NCI-H2196 (cell line): ENCODE data around the gene PKN3.
"Not testable (repeated sequence)": the region's sequence is repeated elsewhere in the genome, so short reads cannot be mapped to it uniquely, and the experiment has no call there.

Experiments
- DNase-seq: peaks from one replicate; lab custom pipeline; 2025; ENCODE audit not compliant: unreplicated experiment; lab: John Stamatoyannopoulos, UW

PKN3 gene

DNA sequence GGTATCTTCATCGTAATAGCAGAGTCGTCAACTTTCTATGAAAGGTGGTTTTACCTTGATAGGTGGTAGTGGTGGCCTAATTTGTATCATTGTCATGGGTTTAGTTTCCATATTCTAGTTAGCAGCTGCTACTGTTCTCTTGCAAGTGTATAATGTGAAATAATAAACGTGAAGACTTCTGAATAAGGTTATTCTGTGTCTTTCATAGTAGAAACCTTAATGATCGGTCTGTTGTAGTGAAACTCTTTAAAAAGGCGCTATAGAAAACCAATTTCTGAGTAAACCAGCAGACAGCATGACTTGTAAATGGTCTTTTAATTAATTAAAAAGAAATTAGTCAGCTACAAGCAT, 11.6 kb upstream of the PKN3 start:
- DNase-seq = no peak

DNA sequence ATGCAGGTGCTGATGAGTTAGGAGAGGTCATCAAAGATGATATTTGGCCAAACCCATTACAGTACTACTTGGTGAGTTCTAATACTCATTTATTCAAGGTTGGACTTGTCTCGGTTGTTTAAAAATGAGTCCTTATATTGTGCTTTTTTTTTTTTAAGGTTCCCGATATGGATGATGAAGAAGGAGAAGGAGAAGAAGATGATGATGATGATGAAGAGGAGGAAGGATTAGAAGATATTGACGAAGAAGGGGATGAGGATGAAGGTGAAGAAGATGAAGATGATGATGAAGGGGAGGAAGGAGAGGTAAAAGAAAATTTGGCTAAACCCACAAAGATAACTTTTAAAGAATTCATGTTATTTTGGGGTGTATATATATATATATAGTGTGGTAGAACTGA, 8.6 kb upstream of the PKN3 start:
- not testable (repeated sequence) for DNase-seq

DNA sequence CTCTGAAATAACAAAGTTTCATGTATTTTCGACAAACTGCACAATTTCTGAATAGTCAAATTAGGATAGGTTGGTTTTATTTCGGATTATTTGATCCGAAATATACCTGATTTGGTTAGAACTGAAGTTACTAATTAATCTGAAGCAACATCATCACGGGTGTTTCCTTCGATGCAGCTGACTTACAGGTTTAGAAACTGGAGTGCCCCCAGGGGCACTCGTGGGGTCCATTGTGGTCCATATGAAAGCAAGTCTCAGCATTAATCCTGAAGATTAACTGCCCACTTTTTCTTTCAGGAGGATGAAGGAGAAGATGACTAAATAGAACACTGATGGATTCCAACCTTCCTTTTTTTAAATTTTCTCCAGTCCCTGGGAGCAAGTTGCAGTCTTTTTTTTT, 8.0 kb upstream of the PKN3 start:
- no peak for DNase-seq

- DNase-seq = no peak
These were observed 5.2 kb upstream of the PKN3 start for GRCh38 chr9:128696923-128697707.

- DNase-seq = not testable (repeated sequence)
These were observed 3.1 kb upstream of the PKN3 start for GRCh38 chr9:128699096-128699795.

DNA sequence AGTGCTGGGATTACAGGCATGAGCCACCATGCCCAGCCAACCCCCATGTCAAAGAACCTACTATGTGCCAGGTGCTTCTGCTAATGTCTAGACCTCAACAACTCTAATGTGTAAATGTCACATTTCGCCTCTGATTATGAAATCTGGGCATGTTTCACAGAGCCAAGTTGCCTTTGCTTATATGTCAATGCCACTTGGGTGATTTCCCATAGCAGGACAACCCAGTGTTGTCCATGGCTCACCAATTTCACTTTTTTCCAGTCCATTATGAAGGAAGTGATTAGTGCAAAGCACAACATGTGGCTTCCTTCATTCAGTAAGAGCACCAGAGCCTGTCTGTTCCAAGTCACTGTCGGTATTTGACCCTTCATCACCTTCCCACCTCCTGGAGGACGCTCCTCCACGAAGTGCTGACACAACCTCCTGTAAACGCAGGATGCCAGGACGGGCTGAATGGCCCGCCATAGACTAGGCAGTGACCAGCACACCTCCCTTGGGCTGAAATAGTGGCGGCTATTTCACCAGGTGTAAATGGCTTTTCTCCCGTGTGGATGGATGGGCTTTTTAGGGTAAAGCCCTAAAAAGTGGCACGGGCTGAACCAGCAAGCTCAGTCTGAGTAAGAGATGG, 962 bp upstream of the PKN3 start:
- DNase-seq = no peak

- no peak for DNase-seq
These were observed 779 bp downstream of the PKN3 start for GRCh38 chr9:128702949-128703615.

- no peak for DNase-seq
These were observed 1.5 kb downstream of the PKN3 start for GRCh38 chr9:128703616-128704355.

- DNase-seq = no peak
These were observed 2.0 kb downstream of the PKN3 start for GRCh38 chr9:128704356-128704670.

- no peak for DNase-seq
These were observed 3.0 kb downstream of the PKN3 start for GRCh38 chr9:128705051-128705965.

DNA sequence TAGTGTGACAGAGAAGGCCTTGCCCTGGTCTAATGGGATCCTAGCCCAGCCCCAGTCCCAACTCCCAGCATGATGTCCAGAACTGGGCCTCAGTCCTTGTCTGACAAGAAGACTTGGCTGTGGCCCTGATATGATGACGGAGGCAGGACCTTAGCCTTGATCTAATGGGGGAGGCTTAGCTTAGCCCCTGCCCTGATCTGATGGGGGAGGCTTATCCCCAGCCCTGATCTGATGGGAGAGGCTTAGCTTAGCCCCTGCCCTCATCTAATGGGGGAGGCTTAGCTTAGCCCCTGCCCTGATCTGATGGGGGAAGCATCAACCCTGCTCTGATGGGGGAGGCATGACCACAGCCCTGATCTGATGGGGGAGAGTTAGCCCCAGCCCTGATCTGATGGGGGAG, 3.7 kb downstream of the PKN3 start:
- no peak for DNase-seq

- DNase-seq = no peak
These were observed 4.5 kb downstream of the PKN3 start for GRCh38 chr9:128706671-128707381.

GRCh38 chr9:128707446-128707845, 5.1 kb downstream of the PKN3 start:
- no peak for DNase-seq

- no peak for DNase-seq
These were observed 10.4 kb downstream of the PKN3 start for GRCh38 chr9:128712451-128713410.

DNA sequence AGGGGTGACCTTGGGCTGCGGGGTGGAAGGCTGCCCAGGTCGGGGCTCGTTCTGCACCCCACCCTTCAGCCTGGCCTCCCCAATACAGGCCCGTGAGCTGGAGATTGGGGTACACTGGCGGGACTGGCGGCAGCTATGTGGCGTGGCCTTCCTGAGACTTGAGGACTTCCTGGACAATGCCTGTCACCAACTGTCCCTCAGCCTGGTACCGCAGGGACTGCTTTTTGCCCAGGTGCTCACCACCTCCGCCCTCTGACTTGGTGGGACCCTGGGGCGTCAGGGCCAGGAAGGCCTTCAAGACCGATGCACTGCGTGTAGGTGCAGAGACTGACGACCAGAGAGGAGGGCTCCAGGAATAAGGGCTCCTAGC, 11.1 kb downstream of the PKN3 start:
- DNase-seq = no peak

DNA sequence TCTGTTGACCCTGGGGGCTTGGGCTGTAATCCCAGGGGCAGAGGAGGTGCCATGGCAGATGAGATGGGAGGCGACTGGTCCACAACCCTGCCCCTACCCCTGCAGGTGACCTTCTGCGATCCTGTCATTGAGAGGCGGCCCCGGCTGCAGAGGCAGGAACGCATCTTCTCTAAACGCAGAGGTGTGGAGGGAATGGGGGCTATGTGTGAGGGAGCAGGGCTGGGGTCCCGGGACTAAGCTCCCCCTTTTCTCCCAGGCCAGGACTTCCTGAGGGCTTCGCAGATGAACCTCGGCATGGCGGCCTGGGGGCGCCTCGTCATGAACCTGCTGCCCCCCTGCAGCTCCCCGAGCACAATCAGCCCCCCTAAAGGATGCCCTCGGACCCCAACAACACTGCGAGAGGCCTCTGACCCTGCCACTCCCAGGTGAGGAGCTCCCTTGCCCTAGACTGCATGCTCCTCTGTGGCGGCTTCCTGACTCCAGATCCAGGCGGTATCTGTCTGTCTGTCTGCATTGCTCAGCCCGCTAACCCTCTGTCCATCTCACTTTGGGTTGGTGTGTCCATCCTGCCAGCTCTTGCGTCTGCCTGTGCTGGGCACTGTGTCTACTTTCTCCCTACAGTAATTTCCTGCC, 11.8 kb downstream of the PKN3 start:
- DNase-seq = no peak

GRCh38 chr9:128714586-128715435, 12.5 kb downstream of the PKN3 start:
- DNase-seq = no peak
